Esophagus (tissue), 2 donors: ENCODE results near the gene ZNF750. TPM values are rescaled to one million over a fixed set of nuclear protein-coding genes. Genes with fewer than 3 reads are reported as not detected.

ENCODE experiments used
- H3K27ac ChIP-seq, 2 donors: one replicate each; pipeline ENCODE4 v1.5.1; 2013; ENCODE audit warnings: low read depth in 2 of 2, mild to moderate bottlenecking in 2 of 2, inconsistent platforms in 1 of 2, low read length in 1 of 2, moderate library complexity in 1 of 2
- H3K27me3 ChIP-seq, 2 donors: one replicate each; pipeline ENCODE4 v1.6.1; 2013; ENCODE audit warnings: low read length in 2 of 2, control low read depth in 1 of 2, mild to moderate bottlenecking in 1 of 2; ENCODE audit not compliant: insufficient read depth in 2 of 2, control insufficient read depth in 1 of 2
- H3K36me3 ChIP-seq, 2 donors: one replicate each; pipeline ENCODE4 v1.6.1; 2013; ENCODE audit warnings: low read length in 1 of 2; ENCODE audit not compliant: control insufficient read depth in 2 of 2, insufficient read depth in 2 of 2
- H3K4me1 ChIP-seq, 2 donors: one replicate each; pipeline ENCODE4 v1.6.1; 2013; ENCODE audit warnings: low read length in 1 of 2; ENCODE audit not compliant: control insufficient read depth in 2 of 2, insufficient read depth in 2 of 2
- H3K4me3 ChIP-seq, 2 donors: one replicate each; pipeline ENCODE4 v1.5.1; 2013; ENCODE audit warnings: low read length in 2 of 2, mild to moderate bottlenecking in 2 of 2, low read depth in 1 of 2, moderate library complexity in 1 of 2
- H3K9me3 ChIP-seq, 2 donors: one replicate each; pipeline ENCODE4 v1.6.1; 2013; ENCODE audit warnings: mild to moderate bottlenecking in 2 of 2, low read depth in 1 of 2, low read length in 1 of 2, moderate library complexity in 1 of 2; ENCODE audit not compliant: control insufficient read depth in 2 of 2, insufficient read depth in 1 of 2
- WGBS, 2 donors: extraction: QIAGEN DNeasy Blood & Tissue Kit; methylation state at CpG; one replicate each; pipeline ENCODE4 v1.1.7; 2013; 5-methylcytosine and 5-hydroxymethylcytosine counted together
- polyA plus RNA-seq, 2 donors: library from polyadenylated mRNA; stranded (reverse); fragments of 200-250 nt; gene quantifications; one replicate each; pipeline ENCODE4 v1.2.3, GENCODE V29; 2013
- donor health status: healthy with polysubstance abuse.
- donor health status: Bipolar disorder and iron deficiency.

Gene ZNF750
- polyA plus RNA-seq, 2 donors: 30.2 to 111 TPM

DNA sequence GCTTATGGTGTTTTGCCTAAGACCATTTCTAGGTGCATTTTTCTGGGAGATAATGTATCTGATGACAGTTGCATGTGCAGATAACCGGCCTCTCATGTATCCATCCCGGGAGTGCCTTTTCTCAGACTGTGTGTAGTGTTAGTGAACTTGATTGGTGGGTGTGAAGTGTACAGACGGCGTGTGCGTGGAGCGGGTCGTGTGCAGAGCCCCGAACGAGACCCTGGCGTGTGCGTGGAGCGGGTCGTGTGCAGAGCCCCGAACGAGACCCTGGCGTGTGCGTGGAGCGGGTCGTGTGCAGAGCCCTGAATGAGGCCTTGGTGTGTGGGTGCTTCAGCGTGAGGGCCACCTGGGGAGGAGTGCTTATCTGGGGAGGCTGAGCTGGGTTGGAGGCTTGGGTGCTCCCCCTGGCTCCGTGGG, 28.9 kb upstream of the ZNF750 start:
- WGBS, 2 donors: 92 to 93% methylated on average over 21 of the region's 21 CpGs
- no peaks in the 10 kb centered on the region for H3K27me3 ChIP-seq
- H3K4me3 ChIP-seq: no peak overlapping the region
- no peaks in the 10 kb centered on the region for H3K9me3 ChIP-seq
- no peak overlapping the region for H3K27ac ChIP-seq
- peaks cover 7 to 50% of the 10 kb centered on the region in 2 donors for H3K4me1 ChIP-seq
- H3K36me3 ChIP-seq: peaks cover 0 to 14% of the 10 kb centered on the region in 2 donors

DNA sequence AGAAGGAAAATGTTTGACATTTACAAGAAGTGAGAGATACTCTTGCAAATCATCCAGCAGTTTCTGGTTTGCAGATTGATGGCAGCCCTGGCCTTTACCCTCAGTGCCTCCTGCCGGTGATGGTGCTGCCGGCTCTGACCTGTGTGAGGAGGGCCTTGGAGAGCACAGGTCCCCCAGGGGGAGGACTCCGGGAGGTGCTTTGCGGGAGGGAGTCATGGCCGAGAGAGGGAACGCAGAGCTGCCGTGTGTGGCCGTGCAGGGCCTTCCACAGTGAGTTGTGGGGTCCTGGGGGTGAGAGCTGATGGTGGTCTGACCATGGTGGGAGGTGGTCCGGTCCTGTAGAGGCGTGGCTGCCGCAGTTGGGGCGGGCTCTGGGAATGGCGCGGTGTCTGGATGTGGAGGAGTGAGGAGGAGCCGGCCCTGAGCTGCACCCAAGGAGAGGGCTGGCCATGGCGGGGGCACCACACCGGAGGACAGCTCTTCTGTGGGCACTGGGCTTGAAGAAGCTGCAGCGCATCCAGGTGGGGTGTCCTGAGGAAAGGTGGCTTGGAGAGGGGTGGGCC, 28.0 kb upstream of the ZNF750 start:
- 94 to 97% methylated on average over 18 of the region's 18 CpGs for WGBS, 2 donors
- H3K4me1 ChIP-seq: peaks cover 7 to 54% of the 10 kb centered on the region in 2 donors

GRCh38 chr17:82866590-82867191, 26.9 kb upstream of the ZNF750 start:
- no peaks in the 10 kb centered on the region for H3K9me3 ChIP-seq
- peaks cover 7 to 49% of the 10 kb centered on the region in 2 donors for H3K4me1 ChIP-seq
- H3K4me3 ChIP-seq: no peak overlapping the region
- 71 to 72% methylated on average over 11 of the region's 11 CpGs for WGBS, 2 donors
- H3K27ac ChIP-seq: peak overlapping the region; percentile 52 to 68
- peaks cover 0 to 8% of the 10 kb centered on the region in 2 donors for H3K36me3 ChIP-seq
- no peaks in the 10 kb centered on the region for H3K27me3 ChIP-seq

More for the DNA sequence above, 28.0 kb upstream of the ZNF750 start:
- Histone ChIP-seq H3K4me3 (no peak overlapping the region), H3K9me3 (no peaks in the 10 kb centered on the region), H3K27me3 (no peaks in the 10 kb centered on the region), H3K27ac (no peak overlapping the region), H3K36me3 (peaks cover 0 to 14% of the 10 kb centered on the region in 2 donors)

GRCh38 chr17:82865774-82866395, 26.1 kb upstream of the ZNF750 start:
- H3K36me3 ChIP-seq: peaks cover 0 to 6% of the 10 kb centered on the region in 2 donors
- H3K27ac ChIP-seq: peak overlapping the region; percentile 52 to 68
- peaks cover 9 to 51% of the 10 kb centered on the region in 2 donors for H3K4me1 ChIP-seq
- no peaks in the 10 kb centered on the region for H3K9me3 ChIP-seq
- WGBS, 2 donors: 68% methylated on average over 9 of the region's 9 CpGs
- no peaks in the 10 kb centered on the region for H3K27me3 ChIP-seq
- no peak overlapping the region for H3K4me3 ChIP-seq

DNA sequence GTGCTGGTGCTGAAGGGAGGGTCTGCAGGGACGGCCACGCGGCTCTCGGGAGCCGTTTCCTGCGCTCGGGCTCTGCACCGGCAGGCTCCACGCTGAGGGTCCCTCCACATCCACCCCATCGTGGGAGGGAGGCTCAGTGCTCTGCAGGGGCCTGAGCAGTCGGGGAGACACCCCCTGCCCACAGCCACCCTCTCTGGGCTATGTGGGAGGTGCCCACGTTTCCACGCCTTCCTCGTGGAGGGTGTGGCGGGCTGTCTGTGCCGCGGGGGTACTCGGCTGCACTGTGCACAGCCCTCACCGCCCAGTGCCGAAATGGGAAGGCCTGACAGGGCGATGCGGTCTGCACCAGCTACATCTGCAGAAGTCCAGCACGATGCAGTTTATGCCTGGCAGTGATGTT, 25.5 kb upstream of the ZNF750 start:
- H3K36me3 ChIP-seq: peaks cover 0 to 3% of the 10 kb centered on the region in 2 donors
- 79 to 81% methylated on average over 23 of the region's 23 CpGs for WGBS, 2 donors
- peak overlapping the region; percentile 25 to 86 for H3K27ac ChIP-seq
- H3K27me3 ChIP-seq: no peaks in the 10 kb centered on the region
- no peak overlapping the region for H3K4me3 ChIP-seq
- H3K9me3 ChIP-seq: no peaks in the 10 kb centered on the region
- peaks cover 12 to 51% of the 10 kb centered on the region in 2 donors for H3K4me1 ChIP-seq

- peaks cover 16 to 52% of the 10 kb centered on the region in 2 donors for H3K4me1 ChIP-seq
- H3K27ac ChIP-seq: peak overlapping the region; percentile 78 to 86
Observed at GRCh38 chr17:82864713-82865248, 25.0 kb upstream of the ZNF750 start.

DNA sequence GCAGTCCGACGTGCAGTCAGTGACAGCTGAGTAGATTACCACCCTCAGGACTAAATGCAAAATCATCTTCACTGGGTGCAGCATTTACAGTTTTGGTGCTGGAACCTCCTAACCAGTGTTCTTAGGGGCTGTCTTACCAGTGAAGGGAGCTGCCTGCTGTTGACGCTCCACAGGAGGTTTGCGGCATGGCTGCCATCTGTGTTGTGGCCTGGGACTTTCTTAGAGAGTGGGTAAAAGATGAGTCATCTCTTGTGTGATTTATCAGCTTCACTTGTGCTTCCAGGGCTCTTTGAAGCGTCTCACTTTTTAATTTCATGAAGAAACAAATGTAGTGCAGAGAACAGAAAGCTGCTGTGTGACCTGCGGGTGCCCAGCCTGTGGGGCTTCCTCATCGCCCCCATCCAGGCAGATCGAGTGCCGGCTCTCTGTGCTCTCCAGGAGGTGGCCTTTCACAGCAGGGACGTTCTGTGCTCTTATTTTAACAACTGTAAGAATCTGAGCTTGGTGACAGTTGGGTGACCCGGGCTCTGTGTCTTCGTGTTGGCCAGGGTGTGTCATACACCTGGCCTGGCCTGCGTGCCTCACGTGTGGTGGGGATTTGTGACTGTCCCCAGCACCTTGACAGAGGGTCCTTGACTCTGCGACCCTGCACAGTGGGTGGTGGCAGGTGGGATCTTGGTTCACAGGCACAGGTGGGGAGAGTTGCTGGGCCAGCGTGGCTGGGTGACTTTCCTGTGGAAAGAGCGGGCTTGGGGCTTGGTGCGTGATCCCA, 24.3 kb upstream of the ZNF750 start:
- H3K27me3 ChIP-seq: no peaks in the 10 kb centered on the region
- peak overlapping the region; percentile 78 to 86 for H3K27ac ChIP-seq
- 49 to 65% methylated on average over 18 of the region's 18 CpGs for WGBS, 2 donors
- peaks cover 16 to 58% of the 10 kb centered on the region in 2 donors for H3K4me1 ChIP-seq
- H3K9me3 ChIP-seq: no peaks in the 10 kb centered on the region
- H3K4me3 ChIP-seq: no peak overlapping the region
- H3K36me3 ChIP-seq: no peaks in the 10 kb centered on the region

More at GRCh38 chr17:82864713-82865248, 25.0 kb upstream of the ZNF750 start:
- no peak overlapping the region for H3K4me3 ChIP-seq
- H3K27me3 ChIP-seq: no peaks in the 10 kb centered on the region
- WGBS, 2 donors: 56 to 72% methylated on average over 13 to 16 of the region's 16 CpGs
- no peaks in the 10 kb centered on the region for H3K36me3 ChIP-seq
- no peaks in the 10 kb centered on the region for H3K9me3 ChIP-seq

DNA sequence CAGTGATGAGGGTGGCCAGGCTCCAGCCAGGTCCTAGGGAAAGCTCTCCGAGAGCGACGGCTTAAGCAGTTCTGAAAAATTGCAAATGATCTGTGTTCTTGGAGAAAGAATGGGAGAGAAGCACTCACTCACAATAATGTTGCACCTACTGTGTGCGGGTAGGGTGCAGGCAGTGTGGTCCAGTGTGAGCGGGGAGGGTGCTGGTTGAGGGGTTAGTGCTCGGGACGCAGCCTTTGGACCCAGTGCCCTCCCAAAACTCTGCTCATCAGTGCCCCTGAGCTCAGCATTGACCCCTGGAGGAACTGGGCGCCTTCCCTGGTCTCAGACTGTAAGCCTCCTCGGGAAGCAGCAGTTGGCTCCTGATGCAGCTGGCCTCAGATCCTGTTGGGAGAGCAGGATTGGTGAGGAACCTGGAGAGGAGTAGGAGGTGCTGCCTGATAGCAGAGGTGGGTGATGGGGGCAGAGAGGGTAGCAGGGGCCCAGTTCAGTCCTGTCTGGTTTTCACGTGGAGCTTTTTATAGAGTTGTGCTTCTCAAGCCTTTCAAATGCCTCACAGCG, 23.6 kb upstream of the ZNF750 start:
- Histone ChIP-seq H3K27me3 (no peaks in the 10 kb centered on the region), H3K4me3 (no peak overlapping the region), H3K36me3 (no peaks in the 10 kb centered on the region), H3K4me1 (peaks cover 16 to 58% of the 10 kb centered on the region in 2 donors), H3K9me3 (no peaks in the 10 kb centered on the region), H3K27ac (peak overlapping the region; percentile 78 to 86)
- WGBS, 2 donors: 86% methylated on average over 11 of the region's 11 CpGs
